HuH-7.5 (cell line): ENCODE measurements around the gene SLC9A4.

ENCODE experiments used
- DNase-seq: peaks from one replicate; pipeline ENCODE4 v3.0.0; 2011; ENCODE audit warnings: low spot score

The SLC9A4 gene

DNA sequence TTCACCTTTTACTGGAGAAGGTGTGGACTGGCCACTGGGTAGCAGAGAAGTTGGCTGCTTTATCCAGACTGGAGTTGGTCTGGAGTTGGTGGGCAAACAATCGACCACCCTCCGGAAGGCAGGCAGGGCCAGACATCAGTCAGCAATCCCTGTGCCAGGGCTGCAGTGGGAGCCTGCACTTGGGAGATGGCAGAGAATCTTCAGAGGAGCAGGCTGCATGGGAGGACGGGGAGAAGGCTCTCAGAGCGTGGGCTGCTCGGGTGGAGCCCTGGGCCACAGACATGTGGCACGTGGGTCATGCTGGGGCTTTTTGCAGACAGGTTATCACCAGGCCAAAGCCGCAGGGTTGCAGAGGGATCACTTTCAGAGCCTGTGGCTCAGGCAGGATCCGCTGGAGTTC is 29.6 kb downstream of the SLC9A4 start:
- DNase-seq = no peak

DNA sequence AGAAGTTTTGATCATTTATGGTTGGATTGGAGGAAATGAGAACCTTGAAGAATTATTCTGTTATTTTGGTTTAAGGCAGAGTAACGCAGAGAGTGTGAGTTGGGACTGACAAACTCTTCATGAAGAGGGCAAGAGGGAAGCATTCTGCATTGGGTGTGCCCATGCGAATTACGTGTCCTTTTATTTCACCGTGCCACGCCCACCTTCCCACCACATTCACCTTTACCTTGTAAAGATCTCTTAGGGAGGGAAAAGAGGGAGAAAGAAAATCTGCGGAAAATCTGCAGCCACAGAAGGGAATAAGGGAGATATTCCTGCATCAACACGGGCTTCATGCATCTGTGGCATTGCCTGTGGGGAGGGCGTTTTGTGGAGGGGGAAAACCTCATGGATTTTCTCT is 31.8 kb downstream of the SLC9A4 start:
- DNase-seq = no peak

- DNase-seq = peak; percentile 15
Observed at GRCh38 chr2:102505290-102505689, 32.3 kb downstream of the SLC9A4 start.

- no peak for DNase-seq
Observed at GRCh38 chr2:102506743-102507142, 33.7 kb downstream of the SLC9A4 start.

DNA sequence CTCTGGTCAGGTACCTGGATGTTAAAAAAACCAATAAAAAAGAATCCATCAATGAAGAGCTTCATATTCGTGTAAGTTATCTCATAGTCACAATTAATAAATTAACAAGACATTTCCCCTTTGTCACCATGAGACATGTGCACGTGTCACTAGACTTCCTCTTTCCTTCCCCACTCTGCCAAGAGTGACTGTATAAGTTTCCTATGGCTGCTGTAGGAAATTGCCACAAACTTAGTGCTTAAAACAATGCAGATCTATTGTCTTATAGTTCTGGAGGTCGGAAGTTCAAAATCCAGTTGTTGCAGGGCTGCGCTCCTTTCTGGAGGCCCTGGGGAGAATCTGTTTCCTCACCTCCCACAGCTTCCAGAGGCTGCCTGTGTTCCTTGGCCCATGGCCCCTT is 35.8 kb downstream of the SLC9A4 start:
- no peak for DNase-seq

- no peak for DNase-seq
Observed at GRCh38 chr2:102509749-102510148, 36.7 kb downstream of the SLC9A4 start.

- DNase-seq = no peak
Observed at GRCh38 chr2:102510791-102511575, 38.0 kb downstream of the SLC9A4 start.

GRCh38 chr2:102512161-102512560 is 39.1 kb downstream of the SLC9A4 start:
- no peak for DNase-seq

DNA sequence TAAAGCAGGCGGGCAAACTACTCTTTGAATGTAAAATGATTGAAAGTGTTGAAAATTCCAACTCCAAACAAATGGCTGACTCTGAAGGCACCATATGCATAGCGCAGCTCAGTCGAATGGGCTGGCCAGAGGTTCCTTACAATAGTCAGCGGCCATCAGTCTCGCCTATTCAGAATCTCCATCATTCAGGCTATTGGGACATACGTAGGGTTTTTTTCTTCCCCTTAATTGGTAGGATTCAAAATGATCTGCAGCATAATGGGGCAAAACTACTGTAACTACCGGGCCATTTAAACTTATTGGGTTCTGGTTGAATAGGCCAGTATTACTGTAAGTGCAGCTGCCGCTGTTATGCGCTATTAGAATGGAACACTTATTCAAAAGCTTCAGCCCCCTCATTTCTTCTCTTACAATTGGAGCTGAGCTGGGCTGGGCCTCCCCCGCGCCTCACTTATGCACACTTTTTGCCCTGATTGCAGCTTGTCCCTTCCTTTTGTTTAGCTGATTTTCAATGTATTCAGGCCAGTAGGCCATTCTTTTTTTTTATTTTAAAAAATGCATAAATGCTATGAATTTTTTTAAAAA is 40.4 kb downstream of the SLC9A4 start:
- DNase-seq = no peak

DNA sequence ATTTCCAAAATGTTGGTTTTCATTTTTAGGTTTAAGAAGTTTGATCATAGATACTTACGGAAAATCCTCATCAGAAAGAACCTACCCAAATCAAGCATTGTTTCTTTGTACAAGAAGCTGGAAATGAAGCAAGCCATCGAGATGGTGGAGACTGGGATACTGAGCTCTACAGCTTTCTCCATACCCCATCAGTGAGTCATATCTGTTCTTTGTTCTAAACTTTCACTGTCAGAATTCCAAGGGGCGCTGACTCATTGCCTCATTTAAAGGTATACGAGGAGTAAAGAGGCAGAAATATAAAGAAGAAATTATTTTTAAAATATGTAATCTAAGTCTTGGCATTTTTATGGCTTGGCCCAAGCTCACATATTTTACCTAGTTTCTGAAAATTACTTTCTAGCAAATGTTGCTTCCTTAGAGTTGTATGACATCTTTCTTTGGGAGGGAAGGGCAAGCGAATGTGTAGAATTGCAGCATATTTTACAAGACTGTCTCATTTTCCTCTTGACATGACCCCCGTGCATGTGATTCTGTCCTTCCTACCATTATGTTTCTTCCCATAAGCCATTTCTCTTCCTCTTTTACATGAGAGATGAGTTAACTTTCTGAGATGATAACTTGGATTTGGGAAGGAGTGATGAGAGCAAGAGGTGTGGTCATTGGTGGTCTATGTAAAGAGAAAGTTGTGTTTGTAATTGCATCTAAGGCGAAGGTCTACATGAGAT is 41.2 kb downstream of the SLC9A4 start:
- DNase-seq = no peak

DNA sequence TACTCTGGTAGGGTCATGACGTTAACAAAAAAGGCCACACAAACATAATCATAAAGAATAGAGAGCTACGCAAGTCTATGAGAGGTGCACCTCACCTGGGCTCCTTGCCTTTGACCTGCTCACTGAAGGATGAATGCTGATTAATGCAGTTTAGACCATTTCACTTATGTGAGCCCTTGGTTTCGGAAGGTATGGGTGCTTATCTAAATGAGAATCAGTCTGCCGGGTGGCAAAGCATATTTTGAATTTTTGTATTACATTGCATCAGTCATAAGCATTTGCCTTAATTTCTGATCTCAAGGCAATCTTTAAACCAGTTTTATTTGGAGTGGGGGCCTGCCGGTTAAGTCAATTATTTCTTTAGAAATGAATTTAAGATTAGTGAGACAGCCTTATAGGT is 42.8 kb downstream of the SLC9A4 start:
- no peak for DNase-seq

- no peak for DNase-seq
Observed at GRCh38 chr2:102518170-102518569, 45.1 kb downstream of the SLC9A4 start.

- peak; percentile 10 for DNase-seq
Observed at GRCh38 chr2:102520009-102520408, 47.0 kb downstream of the SLC9A4 start.

- DNase-seq = no peak
Observed at GRCh38 chr2:102520801-102521200, 47.8 kb downstream of the SLC9A4 start.

DNA sequence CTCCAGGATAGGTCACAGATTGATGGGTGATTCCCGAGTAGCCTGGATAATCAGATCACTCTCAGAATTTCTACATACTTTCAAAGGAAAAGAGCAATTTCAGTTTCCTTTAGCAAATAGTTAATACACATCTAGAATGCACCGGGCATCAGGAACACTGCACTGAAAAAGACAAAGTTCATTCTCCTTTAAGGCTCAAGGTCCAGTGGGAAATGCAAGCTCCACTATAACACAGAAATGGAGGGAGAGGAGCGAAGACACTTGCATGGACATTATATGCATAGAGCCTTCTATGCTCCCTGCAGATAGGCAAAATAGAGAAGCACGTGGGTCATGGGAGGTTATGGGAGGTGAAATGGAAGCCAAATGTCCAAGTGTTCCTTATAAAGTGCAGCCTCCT is 49.1 kb downstream of the SLC9A4 start:
- no peak for DNase-seq

DNA sequence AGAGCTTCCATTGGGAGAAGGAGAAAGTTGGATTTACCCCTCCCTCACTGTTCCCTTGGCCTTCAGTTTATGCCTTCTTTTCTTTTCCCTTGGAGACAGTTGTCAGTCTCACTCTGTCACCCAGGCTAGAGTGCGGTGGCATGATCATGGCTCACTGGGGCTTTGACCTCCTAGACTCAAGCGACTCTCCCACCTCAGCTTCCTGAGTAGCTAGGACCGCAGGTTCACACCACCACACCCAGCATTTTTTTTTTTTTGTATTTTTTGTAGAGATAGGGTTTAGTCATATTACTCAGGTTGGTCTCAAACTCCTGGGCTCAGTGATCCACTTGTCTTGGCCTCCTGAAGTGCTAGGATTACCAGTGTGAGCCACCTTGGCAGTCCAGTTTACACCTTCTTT is 49.9 kb downstream of the SLC9A4 start:
- no peak for DNase-seq

DNA sequence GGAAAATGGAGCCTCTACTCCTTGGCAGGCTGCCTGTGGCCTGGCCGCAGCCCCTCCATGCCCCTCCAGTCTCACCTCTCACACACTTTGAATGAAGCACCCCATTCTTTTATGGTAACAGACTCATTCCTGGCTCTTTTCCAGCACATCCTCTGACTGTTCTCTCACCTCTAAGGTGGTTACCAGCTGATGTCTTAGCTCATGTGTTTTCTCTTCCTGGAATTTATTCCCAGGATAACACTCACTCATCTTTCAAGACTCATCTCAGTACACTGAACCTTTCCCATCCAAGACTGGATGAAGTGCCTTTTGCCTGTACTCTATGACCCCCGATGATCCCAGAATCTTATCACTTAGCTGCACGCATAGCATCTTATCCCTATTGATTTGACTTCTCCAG is 50.6 kb downstream of the SLC9A4 start:
- no peak for DNase-seq

GRCh38 chr2:102527086-102527485 is 54.1 kb downstream of the SLC9A4 start:
- no peak for DNase-seq

DNA sequence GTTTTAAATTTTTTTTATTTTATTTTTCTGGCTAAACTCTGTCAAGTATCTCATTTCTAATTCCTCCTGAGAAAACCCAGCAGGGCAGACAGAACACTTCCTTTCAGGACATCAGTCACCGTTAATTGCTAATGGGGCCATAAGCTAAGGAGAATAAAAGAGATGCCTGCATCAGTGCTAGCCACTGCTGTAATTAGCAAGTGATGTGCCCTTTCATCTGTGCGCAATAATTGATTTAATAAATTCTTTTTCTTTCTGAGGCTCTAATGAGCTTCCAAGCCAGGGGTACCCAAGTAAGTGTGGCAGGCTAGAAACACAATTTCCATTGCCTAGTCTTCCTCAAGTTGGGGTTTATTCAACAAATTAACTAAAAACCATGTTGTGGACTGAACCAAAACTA is 65.5 kb downstream of the SLC9A4 start:
- DNase-seq = no peak

GRCh38 chr2:102540882-102541281 is 67.9 kb downstream of the SLC9A4 start:
- DNase-seq = no peak

DNA sequence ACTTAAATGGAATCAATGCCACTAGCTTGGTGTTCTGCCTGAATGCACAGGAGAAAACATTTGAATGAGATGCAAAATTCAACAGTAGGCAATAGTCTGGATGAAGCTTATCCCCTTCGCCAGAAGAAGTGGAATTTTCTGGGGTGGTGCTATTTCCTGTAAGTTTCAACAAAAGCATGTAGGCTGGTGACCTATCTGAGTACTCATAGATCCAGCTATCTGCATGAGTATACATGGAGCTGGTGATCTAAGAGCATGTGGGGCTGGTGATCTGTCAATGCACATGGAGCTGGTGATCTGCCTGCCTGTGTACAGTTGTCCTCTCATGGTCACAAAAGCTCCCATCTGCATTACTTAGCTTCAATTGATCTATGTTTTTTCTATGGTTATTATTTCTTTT is 71.2 kb downstream of the SLC9A4 start:
- no peak for DNase-seq

GRCh38 chr2:102547462-102547861 is 74.4 kb downstream of the SLC9A4 start:
- no peak for DNase-seq

GRCh38 chr2:102549027-102549426 is 76.0 kb downstream of the SLC9A4 start:
- no peak for DNase-seq
